Epithelial cell of esophagus (primary cell): ENCODE data around the gene ARHGAP42.

Experiments used
- DNase-seq: peaks from one replicate; pipeline ENCODE4 v3.0.0; 2010; ENCODE audit warnings: low read depth
- H3K4me3 ChIP-seq: 2 replicates; pipeline ENCODE4 v1.5.1; 2011; ENCODE audit warnings: mild to moderate bottlenecking, low read length, control low read depth
- CTCF ChIP-seq: IDR thresholded peaks from 2 replicates; pipeline ENCODE4 v1.5.1; 2011; ENCODE audit warnings: low read depth, mild to moderate bottlenecking, low read length, control low read depth, inconsistent platforms; ENCODE audit not compliant: insufficient read depth; ENCODE audit errors: missing control alignments

ARHGAP42 gene

GRCh38 chr11:101035872-101036271 lies 348.8 kb downstream of the ARHGAP42 start:
- no peak overlapping the region for H3K4me3 ChIP-seq
- TF ChIP-seq CTCF: no peak
- no peak for DNase-seq
